HG03139 (cell line): ENCODE data around the gene GLUL.
"Not testable (repeated sequence)": the region's sequence is repeated elsewhere in the genome, so short reads cannot be mapped to it uniquely, and the experiment has no call there.

Experiments
- ATAC-seq: cut with Tn5 transposase; IDR thresholded peaks from one replicate; pipeline ENCODE4 v1.9.1; 2021; ENCODE audit not compliant: unreplicated experiment

The GLUL gene

DNA sequence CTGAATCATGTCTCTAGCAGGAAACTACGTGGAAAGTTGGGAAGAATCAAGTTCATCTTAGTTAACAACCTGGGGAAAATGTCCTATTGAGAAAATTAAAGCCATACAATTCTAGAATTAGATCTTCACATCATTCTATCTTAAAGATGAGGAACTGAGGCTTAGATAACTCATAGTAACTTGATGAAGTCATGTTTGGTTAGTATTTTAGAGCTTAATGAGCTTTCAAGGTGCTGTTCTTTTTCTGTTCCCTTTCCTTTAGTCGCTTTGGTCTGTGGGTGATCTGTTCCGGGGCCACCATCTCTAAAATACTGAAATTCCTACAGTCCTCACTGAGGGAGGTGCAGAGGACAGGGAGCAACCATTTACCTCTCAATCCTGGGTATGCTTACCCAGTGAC is 4.3 kb upstream of the GLUL start:
- no peak for ATAC-seq

DNA sequence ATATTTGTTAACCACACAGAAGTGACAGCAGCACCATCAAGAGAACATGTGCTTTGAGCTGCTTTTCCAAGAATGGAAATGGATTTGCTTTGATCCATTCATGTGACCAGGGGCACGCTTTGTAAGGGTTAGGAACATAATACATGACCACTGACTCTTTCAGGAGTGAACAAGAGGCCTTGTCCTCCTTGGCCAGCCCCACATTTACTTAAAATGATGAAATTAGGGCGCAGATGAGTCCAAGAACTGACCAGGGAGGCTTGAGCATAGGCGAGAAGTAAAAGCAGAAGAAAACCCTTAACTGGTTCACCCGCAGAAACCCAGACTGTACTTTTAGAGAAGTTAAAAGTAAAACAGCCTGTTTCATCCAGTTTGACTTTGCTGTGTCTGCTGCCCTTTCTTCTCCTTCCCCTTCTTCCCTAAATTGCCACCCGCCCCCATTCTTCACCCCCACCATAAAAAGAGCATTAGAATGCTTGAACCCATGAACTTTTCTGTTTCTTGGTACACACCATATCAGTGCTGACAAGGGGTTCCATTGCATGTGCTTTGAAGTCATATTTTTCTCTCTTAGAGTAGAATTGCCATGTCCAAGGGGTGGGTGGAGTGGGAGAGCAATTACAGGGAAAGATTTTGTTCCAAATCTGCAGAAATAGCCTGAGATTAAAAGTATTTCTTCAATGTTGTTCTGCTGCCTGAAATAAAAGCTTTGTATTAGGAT is 2.6 kb upstream of the GLUL start:
- ATAC-seq = no peak

DNA sequence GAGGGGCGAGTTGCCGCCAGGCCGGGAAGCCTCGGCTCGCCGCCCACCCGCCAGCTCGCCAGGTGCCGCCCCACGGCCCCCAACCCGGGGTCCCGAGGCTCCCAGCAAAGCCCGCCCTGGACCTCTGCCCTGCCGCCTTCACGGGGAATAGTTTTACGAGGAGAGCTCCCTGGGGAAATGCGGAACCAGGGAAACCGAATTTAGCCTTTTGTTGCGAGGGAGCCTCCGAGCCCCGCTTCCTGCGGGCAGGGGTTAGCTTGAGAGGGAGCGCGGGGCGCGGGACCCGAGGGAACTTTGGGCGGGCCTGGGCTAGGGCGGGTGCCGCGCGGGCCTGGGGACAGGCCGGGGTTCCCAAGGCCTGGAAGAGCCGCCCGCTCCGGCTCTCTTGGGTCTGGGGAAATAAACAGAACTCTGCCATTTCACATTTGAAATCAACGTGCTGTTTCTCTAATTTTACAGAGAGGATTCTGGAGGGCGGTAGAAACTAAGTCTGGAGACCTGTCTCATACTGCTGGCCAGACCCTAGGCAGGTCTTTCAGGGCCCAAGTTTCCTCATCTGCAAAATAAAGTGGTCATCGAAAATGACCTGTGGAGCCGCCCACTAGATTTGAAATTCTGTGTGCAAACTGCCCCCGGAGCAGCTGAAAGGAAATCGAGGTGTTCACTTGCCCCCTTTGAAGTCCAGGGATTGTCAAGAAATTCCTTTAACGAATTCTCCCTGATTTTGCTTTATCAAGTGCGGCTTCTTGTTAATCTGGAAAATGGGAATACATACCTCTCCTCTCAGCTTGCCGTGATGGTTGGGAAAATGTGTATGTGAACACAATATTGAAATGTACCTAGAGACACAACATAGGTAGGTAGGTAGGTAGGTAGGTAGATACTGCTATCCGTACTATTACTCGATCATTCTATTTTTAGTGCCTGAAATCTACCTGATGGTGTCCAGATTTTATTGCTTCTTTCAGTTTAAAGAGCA is 749 bp upstream of the GLUL start:
- peak; percentile 10 for ATAC-seq

DNA sequence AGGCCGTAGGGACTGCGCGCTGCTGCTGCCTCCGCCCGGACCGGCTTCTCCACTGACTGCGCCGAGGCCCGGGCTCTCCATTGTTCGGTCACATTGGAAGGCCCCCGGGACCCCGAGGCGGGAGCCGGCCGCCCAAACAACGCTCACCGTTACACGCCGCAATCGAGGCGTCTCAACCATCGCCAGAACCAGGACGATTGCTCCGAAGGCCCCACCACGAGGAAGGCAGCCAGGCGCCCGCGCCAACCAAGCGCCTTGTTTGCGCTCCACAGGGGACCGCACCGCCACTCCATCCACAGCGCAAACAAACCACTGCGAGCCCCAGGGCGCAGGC is 595 bp downstream of the GLUL start:
- no peak for ATAC-seq

DNA sequence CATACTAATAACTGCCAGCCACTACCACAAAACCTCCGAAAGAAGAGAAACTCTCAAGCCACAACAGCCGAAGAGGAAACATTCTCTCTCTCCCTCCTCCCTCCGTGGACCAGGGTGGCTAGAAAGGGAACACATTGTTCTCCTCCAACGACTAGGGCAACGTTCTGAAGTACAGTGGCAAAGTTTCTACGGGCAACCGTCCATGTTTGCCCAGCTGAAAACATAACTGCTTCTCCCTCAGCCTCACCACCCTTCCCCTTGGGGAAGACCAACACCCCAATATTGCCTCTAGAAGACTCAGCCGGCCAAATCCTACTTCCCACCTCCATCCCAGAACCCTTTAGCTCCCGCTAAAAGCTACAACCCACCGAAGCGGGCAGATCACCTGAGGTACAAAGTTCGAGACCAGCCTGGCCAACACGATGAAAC is 2.0 kb downstream of the GLUL start:
- ATAC-seq = no peak

DNA sequence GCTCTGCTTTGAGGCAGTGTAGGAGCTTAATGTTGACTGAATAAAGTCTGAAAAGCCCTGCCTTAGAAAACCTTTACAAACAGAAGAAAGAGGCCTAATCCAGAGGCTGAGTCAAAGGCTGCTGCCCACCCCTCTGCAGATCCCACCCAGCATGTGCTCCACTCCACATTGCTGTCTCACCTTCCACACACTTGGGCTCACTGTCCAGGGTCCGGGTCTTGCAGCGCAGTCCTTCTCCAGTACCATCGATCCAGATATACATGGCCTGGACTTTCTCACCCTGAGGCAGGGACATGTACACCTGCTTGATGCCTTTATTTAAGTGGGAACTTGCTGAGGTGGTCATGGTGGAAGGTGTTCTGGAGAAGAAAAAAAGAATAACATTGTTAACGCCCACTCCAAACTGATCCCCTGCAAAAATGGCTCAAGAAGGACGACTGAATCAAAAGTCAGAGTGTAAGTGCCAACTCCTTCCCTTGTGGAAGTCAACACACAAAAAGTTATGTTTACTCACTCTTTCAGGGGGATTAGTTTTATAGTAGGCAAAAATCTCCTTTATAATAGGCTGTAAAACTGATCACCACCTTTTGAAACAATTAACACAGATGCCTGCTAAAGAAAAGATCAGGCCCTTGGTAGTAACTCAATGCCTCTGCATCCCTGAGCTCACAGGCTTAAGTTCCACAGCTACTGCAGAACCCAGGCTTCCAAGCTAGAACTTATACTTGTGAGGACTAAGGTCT is 3.0 kb downstream of the GLUL start:
- no peak for ATAC-seq

DNA sequence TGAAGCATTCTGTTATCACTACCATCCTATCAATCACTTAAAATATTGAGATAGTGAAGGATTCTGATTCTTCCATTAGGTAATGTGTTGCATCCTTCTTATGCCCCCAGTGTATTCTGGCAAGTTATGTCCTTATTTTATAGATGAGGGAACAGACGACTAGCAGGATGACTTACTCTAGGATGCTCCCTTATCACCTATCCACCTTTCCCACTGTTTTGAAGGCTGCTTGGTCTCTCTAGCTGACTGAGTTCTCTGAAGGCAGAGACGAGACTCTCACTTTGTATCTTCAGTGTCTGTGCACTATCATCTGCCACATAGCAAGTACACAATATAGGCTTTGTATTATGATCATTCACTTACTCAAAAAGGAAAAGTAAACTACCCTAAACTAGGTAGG is 4.0 kb downstream of the GLUL start:
- no peak for ATAC-seq

DNA sequence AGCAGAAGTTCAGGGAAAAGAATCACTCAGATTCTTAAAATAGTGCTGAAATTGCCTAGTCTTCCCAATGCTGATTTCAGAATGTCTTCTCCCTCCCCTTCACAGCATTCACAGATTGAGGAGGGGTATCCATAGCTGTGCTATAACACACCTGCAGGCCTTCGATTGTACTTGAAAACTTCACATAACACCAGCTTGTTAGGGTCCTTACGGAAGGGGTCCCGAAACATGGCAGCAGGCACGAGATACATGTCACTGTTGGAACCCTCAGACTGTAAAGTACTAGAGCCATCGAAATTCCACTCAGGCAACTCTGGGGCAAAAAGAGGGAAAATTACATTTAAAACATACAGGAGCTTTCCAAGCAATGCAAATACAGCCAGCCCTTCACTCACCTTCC is 4.6 kb downstream of the GLUL start:
- ATAC-seq = no peak

DNA sequence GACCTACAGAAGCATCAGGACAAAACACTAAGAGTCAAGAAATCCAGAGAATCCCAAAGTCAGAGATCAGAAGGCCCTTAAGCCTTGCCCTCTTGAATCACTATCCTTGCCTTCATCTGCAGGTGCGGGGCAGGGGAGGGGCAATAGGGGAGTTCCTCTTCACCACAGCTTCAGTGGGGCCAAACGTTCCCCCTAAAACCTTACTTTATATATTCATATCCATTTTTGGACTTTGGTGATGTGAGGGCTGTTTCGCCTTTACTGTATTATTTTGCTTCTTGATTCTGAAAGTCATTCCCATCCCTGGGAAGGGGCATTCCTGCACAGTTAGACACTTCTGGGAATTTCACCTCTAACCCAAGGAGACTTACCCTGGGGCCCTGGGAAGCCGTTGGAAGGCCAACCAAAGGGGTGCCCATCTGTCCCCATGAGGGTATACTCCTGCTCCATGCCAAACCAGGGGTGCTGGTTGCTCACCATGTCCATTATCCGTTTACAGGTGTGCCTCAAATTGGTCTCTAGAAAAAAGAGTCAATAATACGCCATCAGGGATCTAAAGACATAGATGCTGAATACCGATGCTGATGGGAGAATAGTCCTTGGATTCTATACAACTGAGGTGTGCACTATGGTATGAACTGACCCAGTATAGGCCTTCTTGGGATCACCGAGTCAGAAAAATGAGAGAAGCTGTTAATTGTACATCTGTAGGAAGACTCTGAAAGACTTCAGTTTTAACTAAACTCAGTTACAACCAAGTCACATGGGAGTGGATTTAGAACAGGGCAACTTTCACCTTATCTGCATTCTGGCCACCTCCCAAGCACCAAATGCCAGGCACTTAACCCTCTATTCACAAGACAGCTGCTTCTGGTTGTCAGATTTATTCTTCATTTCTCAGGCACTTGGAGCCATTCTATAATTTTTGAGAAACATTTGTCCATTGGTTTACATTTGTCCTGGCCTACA is 5.4 kb downstream of the GLUL start:
- ATAC-seq = no peak

DNA sequence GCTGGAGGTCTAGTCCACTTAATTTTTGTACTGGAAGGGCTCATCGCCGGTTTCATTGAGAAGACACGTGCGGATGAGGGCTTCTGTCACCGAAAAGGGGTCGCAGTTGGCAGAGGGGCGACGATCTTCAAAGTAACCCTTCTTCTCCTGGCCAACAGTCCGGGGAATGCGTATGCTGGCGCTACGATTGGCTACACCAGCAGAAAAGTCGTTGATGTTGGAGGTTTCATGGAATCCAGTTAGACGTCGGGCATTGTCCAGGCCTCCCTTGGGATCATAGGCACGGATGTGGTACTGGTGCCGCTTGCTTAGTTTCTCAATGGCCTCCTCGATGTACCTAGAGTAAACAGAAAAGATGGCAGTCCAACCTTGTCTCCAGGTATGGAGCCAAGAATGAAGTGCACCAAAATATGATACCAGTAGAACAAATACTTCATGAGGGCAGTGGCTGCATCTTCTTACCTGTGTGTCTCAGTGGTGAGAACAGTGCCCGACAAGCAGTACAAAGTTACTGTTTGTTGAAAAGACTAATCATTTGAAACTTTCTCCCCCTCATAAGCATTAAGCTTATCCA is 7.1 kb downstream of the GLUL start:
- ATAC-seq = no peak

DNA sequence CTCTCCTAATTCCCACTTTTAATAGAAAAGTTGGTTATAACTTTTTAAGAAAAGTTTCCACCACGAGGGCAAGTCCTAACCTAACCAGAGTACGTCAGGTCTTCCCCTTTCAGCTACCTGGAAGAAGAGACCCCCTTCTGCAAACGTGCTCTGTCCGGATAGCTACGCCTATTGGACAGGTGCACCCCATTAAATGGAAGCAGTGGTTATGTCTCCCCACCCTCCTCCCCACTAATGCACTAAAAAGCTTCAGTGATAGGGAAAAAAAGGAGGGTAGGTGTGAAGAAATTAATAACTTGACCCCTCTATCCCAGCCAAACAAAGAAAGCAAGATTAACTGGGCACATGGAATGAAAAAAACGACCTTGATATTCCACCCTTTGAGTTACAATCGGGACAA is 7.7 kb downstream of the GLUL start:
- ATAC-seq = no peak

DNA sequence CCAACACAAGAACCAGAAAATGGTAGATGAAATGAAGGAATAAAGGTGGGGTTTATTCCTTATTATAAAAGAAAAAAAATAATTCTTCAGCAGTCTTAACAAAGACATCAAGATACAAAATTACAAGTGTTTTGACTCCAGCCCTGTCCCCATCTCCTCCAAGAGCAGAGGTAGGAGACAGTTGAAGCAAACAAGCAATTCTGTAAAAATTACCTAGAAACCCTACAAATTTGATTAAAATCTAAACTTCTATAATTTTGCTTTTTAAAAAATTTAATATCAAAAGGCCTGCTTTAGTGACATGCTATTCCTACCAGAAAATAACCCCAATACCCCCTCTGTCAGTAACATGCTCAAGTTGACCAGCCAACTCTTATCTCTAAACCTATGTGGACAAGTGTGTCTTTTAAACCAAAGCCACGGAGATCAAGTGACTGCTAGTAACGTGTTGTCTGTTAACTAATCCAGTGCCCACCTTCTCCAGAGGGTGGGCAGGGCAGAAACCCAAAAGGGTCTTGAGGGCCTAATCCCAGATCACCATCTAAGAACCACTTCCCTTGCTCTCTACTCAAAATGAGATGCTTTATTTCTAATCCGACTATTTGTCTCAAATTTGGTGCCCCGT is 8.4 kb downstream of the GLUL start:
- no peak for ATAC-seq

DNA sequence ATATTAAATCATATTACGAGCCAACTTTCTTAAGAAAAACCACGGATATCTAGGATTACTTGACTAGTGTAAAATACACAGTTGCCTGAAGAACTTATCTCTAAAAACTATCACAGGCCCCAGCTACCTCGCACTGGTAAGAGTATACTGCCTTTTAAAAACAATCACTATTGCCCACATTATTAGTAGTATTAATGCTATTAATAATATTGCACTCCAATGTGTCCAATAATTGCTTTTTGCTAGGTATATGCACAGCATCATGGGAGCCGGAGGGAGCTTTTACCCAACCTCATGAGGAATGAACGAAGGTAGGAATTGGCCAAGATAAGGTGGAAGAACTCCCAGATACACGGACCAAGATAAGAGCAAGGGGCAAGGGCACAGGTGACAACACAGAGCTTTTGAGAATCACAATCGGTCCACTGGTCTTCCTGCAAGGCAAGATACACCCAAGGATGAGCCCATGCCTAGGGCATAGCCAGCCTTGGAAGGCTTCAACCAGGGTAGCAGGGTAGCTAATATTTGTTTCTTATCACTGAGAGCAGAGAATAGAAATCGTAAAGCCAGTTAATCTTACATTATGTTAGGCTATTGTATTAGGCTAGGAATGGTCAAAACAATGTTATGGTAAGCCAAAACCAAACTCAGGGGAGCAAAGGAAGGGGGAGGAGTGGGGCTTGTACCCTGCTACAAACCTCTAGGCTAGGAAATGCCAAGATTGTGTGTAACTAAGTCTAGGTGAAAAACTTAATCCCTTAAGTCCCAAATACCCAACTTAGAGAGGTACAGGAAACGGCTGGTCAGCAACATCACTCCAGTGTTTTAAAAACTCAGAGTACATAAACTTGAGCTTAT is 9.4 kb downstream of the GLUL start:
- ATAC-seq = no peak

DNA sequence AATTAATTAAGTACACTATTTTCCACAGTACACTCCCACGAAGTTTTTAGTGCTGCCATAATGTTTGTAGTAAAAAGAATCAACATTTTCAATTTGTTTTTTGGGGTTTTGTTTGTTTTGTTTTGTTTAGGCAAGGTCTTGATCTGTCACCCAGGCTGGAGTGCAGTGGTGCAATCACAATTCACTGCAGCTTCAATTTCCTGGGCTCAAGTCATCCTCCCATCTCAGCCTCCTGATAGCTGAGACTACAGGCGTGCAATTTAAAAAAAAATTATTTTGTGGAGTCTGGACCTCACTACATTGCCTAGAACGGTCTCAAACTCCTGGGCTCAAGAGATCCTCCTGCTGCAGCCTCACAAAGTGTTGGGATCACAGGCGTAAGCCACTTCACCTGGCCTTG is 11.4 kb downstream of the GLUL start:
- no peak for ATAC-seq

DNA sequence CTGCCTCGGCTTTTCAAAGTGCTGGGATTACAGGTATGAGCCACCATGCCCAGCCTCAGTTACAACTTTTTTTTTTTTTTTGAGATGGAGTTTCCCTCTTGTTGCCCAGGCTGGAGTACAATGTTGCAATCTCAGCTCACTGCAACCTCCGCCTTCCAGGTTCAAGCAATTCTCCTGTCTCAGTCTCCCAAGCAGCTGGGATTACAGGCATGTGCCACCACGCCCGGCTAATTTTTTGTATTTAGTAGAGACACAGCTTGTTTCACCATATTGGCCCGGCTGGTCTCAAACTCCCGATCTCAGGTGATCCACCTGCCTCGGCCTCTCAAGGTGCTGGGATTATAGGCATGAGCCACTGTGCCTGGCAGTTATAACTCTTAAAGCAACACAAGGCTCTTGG is 11.8 kb downstream of the GLUL start:
- not testable (repeated sequence) for ATAC-seq

DNA sequence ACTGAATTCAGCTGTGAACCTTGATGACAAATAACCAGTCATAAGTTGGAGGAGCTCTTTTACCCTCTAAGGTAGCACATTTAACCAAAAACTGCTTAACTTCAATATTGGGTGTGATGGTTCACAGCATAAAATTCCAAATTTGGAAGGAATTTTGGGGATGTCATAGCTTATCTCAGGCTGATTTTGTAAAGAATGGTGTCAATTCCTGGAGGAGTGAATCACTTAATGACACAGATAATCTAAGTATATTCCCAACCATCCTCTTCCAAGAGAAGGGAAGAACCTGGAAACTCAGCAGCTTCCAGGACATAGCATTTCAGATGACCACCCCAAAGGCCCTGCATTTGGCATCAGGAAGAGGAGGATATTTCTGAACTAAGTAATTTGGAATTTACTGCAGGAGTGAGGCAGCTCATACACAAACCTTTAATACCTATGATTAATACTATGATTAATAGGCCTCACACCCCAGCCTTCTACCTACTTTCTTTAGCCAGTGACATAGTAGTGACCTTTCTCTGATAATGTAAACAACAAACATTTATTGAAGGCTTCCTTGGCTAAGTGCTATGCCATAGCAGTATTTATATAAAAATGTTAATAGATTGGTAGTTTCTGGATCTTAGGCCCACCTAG is 14.5 kb downstream of the GLUL start:
- no peak for ATAC-seq

DNA sequence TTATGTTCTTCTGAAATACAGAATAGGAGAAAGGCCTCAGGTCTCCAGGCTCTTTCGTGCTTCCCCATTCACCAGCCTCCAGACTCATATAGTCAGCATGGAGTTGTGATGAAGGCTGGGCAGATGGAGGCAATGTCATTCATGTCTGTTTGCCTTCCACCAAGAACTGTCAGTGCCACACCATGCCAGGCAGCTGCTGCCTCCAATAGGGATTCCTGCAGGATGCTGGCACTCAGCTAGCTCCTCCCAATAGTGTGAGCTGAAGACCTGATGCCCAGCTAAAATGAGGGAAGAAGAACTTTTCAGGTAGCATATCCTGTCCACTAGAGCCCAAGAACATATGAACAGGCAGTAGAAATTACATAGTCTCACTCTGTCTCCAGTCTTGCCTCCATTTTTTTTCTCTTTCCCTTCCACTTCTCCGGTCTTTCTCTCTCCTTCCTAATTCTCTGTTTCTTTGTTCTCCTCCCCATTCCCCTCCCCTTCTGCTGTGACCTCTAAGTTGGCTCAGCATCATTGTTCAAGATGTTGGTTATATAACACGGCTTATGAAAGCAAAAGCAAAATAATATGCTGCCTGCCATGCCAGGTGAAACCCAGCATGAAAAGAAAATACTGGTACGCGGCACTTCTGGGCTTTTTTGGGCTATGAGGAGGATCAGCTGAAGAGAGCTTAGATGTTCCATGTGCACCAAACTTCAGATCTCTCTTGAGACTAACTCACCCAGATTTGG is 17.3 kb downstream of the GLUL start:
- ATAC-seq = no peak

DNA sequence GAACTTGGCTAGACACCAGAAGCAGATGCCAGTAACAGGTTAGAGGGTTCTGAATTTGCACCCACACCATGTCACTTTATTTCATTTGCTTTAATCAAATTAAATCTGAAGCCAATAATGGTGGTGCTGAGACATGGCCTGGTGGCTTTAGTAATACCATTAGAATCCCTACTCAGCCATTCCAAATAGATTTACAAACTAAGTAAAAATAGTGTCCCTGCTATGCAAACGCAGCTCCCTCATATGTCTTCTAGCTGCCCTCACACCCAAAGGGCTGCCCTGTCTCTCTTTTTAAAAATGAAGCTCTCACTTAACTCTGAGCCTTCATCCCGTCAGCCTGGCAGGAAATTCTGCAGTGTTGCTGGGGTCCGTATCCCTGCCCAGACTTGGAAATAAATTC is 21.1 kb downstream of the GLUL start:
- ATAC-seq = no peak
